K562 (cell line): ENCODE results near the gene CUX1. TPM values are rescaled to one million over a fixed set of nuclear protein-coding genes. Genes with fewer than 3 reads are reported as not detected.

ENCODE experiments used
- CBFB ChIP-seq: sonication (generic); formaldehyde crosslinking; IDR thresholded peaks from 2 replicates; pipeline ENCODE4 v1.4.0; 2020; ENCODE audit warnings: mild to moderate bottlenecking, missing genetic modification reagents
- FOSL1 ChIP-seq: fragments of 200-800 bp; sonication (Bioruptor generic); conservative IDR thresholded peaks from 2 replicates; pipeline ENCODE4 v1.6.1; 2016; ENCODE audit warnings: missing genetic modification characterization, missing compliant biosample characterization
- HDAC6 ChIP-seq: IDR thresholded peaks from 2 replicates; pipeline ENCODE4 v1.6.1; 2012; ENCODE audit warnings: low read depth, mild to moderate bottlenecking, control low read depth, inconsistent platforms, low read length, moderate library complexity
- MXI1 ChIP-seq: IDR thresholded peaks from 2 replicates; pipeline ENCODE4 v1.6.1; 2011; ENCODE audit warnings: low read depth, mild to moderate bottlenecking, improper control_type of control experiment, low read length
- PREB ChIP-seq: sonication (generic); formaldehyde crosslinking; IDR thresholded peaks from 2 replicates; pipeline ENCODE4 v1.8.1; 2023; ENCODE audit warnings: mild to moderate bottlenecking, missing genetic modification reagents
- ZNF121 ChIP-seq: sonication (generic); formaldehyde crosslinking; conservative IDR thresholded peaks from 2 replicates; pipeline ENCODE4 v1.8.0; 2022; ENCODE audit warnings: missing genetic modification reagents
- ZNF277 ChIP-seq: fragments of 250-450 bp; sonication (Bioruptor Pico); IDR thresholded peaks from 2 replicates; pipeline ENCODE4 v1.8.0; 2022; ENCODE audit warnings: inconsistent platforms, mild to moderate bottlenecking, moderate library complexity, borderline replicate concordance
- polyA plus RNA-seq, 8 experiments: library from polyadenylated mRNA; depleted of rRNA in 4 of 8; stranded (reverse) in 5 of 8; unstranded in 3 of 8; fragments of >200 nt; fragmentation: Nextera tagmentation in 2 of 8; fragmentation: Illumina TruSeq in 1 of 8; extraction: Ambion mirVana in 2 of 8; extraction: Trizol in 1 of 8; gene quantifications; 2 replicates each; pipeline versions ENCODE4 v1.2.1 to v1.2.3, GENCODE V29; 2011 to 2014; ENCODE audit warnings: inconsistent platforms in 1 of 8, missing spikeins in 1 of 8
- total RNA-seq, 7 experiments: library from RNA; depleted of rRNA in 6 of 7; stranded (reverse); fragments of >200 nt in 6 of 7; fragmentation: Illumina TruSeq in 2 of 7; extraction: Trizol in 2 of 7; gene quantifications; 2 replicates each; pipeline versions ENCODE4 v1.2.1 to v1.2.3, GENCODE V29; 2011 to 2021; ENCODE audit warnings: low replicate concordance in 1 of 7
- TF ChIP-seq, protein P1 (sequence below): sonication (generic); formaldehyde crosslinking; IDR thresholded peaks from 2 replicates; pipeline ENCODE4 v1.8.0; 2023; ENCODE audit warnings: missing genetic modification reagents, mild to moderate bottlenecking, borderline replicate concordance
- TF ChIP-seq, protein P2 (sequence below): IDR thresholded peaks from 3 replicates; pipeline ENCODE4 v1.6.1; 2011; ENCODE audit warnings: borderline replicate concordance, mild to moderate bottlenecking, moderate library complexity; ENCODE audit not compliant: insufficient read length; ENCODE audit errors: extremely low read depth
- TF ChIP-seq, protein P3 (sequence below): fragments of 250-450 bp; sonication (Bioruptor Pico); IDR thresholded peaks from 2 replicates; pipeline ENCODE4 v1.5.0; 2021; ENCODE audit warnings: mild to moderate bottlenecking, moderate library complexity

CUX1 gene
- total and polyA plus RNA-seq, 9 of the 15 experiments (the other 6 are each of a cell fraction or from before 2014, with no cell fraction given): 3.6 to 55.3 (median 25.2) TPM

DNA sequence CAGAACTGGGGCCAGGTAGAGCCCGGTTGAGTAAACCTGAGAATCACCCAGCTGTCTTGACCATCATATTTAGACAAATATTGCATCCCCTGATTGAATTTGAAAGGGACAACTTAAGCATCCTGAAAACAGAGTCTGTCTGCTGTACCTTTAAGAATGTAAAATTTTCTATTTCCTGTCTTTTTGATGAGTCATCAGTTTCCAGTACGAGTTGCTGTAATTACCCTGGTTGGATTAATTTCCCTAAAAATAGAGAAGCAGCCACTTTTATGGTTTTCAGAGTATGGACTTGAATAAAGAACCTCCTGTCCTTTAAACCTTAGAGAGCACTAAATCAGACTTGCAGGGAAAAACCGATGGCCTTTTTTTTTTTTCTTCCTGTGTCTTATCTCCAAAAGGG, 304.6 kb downstream of the CUX1 start (continued):
- TF ChIP-seq ZNF277 (CRISPR knock-in tag) (no peak), PREB (CRISPR knock-in tag) (no peak), FOSL1 (peak; percentile 78), CBFB (no peak), HDAC6 (no peak), ZNF121 (CRISPR knock-in tag) (no peak), MXI1 (no peak)
- TF ChIP-seq, protein P1, sequence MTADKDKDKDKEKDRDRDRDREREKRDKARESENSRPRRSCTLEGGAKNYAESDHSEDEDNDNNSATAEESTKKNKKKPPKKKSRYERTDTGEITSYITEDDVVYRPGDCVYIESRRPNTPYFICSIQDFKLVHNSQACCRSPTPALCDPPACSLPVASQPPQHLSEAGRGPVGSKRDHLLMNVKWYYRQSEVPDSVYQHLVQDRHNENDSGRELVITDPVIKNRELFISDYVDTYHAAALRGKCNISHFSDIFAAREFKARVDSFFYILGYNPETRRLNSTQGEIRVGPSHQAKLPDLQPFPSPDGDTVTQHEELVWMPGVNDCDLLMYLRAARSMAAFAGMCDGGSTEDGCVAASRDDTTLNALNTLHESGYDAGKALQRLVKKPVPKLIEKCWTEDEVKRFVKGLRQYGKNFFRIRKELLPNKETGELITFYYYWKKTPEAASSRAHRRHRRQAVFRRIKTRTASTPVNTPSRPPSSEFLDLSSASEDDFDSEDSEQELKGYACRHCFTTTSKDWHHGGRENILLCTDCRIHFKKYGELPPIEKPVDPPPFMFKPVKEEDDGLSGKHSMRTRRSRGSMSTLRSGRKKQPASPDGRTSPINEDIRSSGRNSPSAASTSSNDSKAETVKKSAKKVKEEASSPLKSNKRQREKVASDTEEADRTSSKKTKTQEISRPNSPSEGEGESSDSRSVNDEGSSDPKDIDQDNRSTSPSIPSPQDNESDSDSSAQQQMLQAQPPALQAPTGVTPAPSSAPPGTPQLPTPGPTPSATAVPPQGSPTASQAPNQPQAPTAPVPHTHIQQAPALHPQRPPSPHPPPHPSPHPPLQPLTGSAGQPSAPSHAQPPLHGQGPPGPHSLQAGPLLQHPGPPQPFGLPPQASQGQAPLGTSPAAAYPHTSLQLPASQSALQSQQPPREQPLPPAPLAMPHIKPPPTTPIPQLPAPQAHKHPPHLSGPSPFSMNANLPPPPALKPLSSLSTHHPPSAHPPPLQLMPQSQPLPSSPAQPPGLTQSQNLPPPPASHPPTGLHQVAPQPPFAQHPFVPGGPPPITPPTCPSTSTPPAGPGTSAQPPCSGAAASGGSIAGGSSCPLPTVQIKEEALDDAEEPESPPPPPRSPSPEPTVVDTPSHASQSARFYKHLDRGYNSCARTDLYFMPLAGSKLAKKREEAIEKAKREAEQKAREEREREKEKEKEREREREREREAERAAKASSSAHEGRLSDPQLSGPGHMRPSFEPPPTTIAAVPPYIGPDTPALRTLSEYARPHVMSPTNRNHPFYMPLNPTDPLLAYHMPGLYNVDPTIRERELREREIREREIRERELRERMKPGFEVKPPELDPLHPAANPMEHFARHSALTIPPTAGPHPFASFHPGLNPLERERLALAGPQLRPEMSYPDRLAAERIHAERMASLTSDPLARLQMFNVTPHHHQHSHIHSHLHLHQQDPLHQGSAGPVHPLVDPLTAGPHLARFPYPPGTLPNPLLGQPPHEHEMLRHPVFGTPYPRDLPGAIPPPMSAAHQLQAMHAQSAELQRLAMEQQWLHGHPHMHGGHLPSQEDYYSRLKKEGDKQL: no peak
- TF ChIP-seq, protein P2, sequence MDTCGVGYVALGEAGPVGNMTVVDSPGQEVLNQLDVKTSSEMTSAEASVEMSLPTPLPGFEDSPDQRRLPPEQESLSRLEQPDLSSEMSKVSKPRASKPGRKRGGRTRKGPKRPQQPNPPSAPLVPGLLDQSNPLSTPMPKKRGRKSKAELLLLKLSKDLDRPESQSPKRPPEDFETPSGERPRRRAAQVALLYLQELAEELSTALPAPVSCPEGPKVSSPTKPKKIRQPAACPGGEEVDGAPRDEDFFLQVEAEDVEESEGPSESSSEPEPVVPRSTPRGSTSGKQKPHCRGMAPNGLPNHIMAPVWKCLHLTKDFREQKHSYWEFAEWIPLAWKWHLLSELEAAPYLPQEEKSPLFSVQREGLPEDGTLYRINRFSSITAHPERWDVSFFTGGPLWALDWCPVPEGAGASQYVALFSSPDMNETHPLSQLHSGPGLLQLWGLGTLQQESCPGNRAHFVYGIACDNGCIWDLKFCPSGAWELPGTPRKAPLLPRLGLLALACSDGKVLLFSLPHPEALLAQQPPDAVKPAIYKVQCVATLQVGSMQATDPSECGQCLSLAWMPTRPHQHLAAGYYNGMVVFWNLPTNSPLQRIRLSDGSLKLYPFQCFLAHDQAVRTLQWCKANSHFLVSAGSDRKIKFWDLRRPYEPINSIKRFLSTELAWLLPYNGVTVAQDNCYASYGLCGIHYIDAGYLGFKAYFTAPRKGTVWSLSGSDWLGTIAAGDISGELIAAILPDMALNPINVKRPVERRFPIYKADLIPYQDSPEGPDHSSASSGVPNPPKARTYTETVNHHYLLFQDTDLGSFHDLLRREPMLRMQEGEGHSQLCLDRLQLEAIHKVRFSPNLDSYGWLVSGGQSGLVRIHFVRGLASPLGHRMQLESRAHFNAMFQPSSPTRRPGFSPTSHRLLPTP: no peak
- TF ChIP-seq, protein P3, sequence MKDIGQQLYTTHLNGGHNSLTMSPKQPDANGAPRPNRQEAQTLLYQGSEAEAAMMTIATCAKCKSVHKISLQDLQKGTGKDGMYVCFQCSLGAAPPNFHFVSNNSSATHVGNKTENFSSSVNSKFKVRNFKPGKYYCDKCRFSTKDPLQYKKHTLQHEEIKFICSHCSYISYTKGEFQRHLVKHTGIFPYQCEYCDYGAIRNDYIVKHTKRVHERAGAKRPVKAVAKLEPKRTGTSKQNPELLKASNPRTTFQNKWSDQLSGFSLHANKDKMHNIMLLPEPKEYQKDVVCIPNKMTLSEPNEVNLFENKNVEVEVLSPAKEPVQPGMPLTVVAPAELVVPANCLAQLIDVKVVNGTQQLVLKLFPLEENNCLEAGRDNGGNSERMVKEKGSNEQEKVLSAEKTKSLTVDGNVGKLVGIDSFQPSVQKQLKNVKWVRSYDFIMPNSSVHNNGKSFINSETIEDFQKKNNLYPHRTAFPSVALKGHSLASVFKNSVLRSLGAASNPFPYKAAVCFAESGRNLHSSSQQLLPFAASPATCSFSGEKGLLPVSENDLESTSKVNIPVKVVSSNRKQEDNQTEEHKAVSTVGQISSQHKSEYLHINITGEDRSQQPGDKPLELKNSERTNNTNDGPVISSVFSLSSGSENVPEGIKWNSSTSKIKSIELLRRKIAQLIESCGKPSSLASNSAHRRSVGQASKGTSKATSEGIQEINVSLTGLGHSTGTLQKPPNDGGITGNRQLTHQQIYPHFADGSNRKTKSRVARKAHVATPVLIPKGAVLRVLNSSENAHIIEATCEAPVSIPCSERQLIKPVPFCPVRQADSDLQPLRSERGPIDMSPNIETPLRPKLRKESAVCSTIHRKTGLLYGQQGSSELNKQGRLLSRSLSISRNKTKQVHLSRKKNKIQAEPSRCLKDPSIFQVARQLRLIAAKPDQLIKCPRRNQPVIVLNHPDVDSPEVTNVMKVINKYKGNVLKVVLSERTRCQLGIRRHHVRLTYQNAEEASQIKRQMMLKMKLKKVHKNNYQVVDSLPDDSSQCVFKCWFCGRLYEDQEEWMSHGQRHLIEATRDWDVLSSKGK (CRISPR knock-in tag): no peak
